ENCODE data around the gene MICAL2. TPM values are rescaled to one million over a fixed set of nuclear protein-coding genes. Genes with fewer than 3 reads are reported as not detected.

The MICAL2 gene
- total RNA-seq, 1 donor from 2014 or later: 20.8 TPM

DNA sequence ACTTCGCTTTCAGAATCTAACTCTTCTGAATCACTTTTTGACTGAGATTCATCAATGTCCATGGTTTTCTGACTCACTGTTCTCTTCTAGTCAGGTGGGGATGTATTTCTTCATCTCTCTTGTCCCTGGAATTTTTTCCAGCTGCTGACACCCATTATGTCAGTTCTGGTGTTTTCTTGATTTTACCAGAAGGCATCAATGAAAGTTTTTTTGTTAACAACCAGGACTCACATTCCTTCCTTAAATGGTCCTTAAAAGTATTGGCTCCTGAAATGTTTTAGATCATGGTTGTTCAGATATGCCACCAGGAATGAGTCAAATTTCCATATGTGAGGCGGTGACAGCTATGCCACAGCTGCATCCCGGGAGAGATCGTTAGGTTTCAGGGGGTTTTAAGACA is 12.9 kb downstream of the MICAL2 start:
- no peak for TF ChIP-seq CTCF (IDR thresholded peaks at IDR 0.05)
- no peaks in the 10 kb centered on the region for H3K27me3 Mint-ChIP-seq (ENCODE audit: unreplicated experiment)
- H3K9me3 Mint-ChIP-seq (ENCODE audit: unreplicated experiment): no peaks in the 10 kb centered on the region
- DNase-seq (ENCODE audit: extremely low spot score, unreplicated experiment): no peak
- H3K27ac Mint-ChIP-seq (ENCODE audit: unreplicated experiment): no peak overlapping the region
- H3K36me3 Mint-ChIP-seq (ENCODE audit: unreplicated experiment): no peaks in the 10 kb centered on the region
- H3K4me1 Mint-ChIP-seq (ENCODE audit: unreplicated experiment): peaks cover 20% of the 10 kb centered on the region
- no peak overlapping the region for H3K4me3 Mint-ChIP-seq (ENCODE audit: unreplicated experiment)

DNA sequence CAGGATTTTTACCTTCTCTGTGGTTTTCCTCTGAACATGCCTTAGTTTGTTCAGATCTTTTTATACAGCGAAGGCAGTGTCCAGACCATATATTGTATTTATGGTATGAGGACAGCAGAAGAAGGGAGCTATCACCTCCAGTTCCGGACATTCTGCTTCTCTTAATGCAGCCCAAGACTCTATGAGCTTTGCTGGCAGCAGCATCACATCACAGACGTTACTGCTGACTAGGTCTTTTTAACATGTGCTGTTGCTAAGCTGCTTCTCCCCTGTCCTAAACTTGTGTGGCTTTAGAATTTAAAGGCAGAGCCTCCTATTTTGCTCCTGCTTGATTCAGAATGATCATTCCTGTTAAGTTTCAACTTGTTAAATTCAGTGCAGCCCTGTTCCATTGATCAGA is 13.4 kb downstream of the MICAL2 start:
- Mint-ChIP-seq H3K4me1 (ENCODE audit: unreplicated experiment) (peaks cover 20% of the 10 kb centered on the region), H3K9me3 (ENCODE audit: unreplicated experiment) (no peaks in the 10 kb centered on the region), H3K27me3 (ENCODE audit: unreplicated experiment) (no peaks in the 10 kb centered on the region), H3K27ac (ENCODE audit: unreplicated experiment) (no peak overlapping the region), H3K4me3 (ENCODE audit: unreplicated experiment) (no peak overlapping the region), H3K36me3 (ENCODE audit: unreplicated experiment) (no peaks in the 10 kb centered on the region)
- TF ChIP-seq CTCF (IDR thresholded peaks at IDR 0.05): no peak
- DNase-seq (ENCODE audit: extremely low spot score, unreplicated experiment): no peak

- TF ChIP-seq CTCF (IDR thresholded peaks at IDR 0.05): no peak
- Mint-ChIP-seq H3K4me3 (ENCODE audit: unreplicated experiment) (no peak overlapping the region), H3K36me3 (ENCODE audit: unreplicated experiment) (no peaks in the 10 kb centered on the region), H3K9me3 (ENCODE audit: unreplicated experiment) (no peaks in the 10 kb centered on the region), H3K27ac (ENCODE audit: unreplicated experiment) (peak overlapping the region; percentile 75), H3K27me3 (ENCODE audit: unreplicated experiment) (no peaks in the 10 kb centered on the region), H3K4me1 (ENCODE audit: unreplicated experiment) (peaks cover 20% of the 10 kb centered on the region)
- DNase-seq (ENCODE audit: extremely low spot score, unreplicated experiment): no peak
These were observed 13.9 kb downstream of the MICAL2 start for GRCh38 chr11:12124306-12124705.

- Mint-ChIP-seq H3K36me3 (ENCODE audit: unreplicated experiment) (no peaks in the 10 kb centered on the region), H3K27ac (ENCODE audit: unreplicated experiment) (no peak overlapping the region), H3K9me3 (ENCODE audit: unreplicated experiment) (no peaks in the 10 kb centered on the region), H3K27me3 (ENCODE audit: unreplicated experiment) (no peaks in the 10 kb centered on the region), H3K4me1 (ENCODE audit: unreplicated experiment) (peaks cover 13% of the 10 kb centered on the region), H3K4me3 (ENCODE audit: unreplicated experiment) (no peak overlapping the region)
- DNase-seq (ENCODE audit: extremely low spot score, unreplicated experiment): no peak
- TF ChIP-seq CTCF (IDR thresholded peaks at IDR 0.05): no peak
These were observed 15.3 kb downstream of the MICAL2 start for GRCh38 chr11:12125609-12126149.

- H3K36me3 Mint-ChIP-seq (ENCODE audit: unreplicated experiment): no peaks in the 10 kb centered on the region
- no peak for DNase-seq (ENCODE audit: extremely low spot score, unreplicated experiment)
- no peak overlapping the region for H3K27ac Mint-ChIP-seq (ENCODE audit: unreplicated experiment)
- peaks cover 13% of the 10 kb centered on the region for H3K4me1 Mint-ChIP-seq (ENCODE audit: unreplicated experiment)
- H3K9me3 Mint-ChIP-seq (ENCODE audit: unreplicated experiment): no peaks in the 10 kb centered on the region
- TF ChIP-seq CTCF (IDR thresholded peaks at IDR 0.05): no peak
- H3K27me3 Mint-ChIP-seq (ENCODE audit: unreplicated experiment): no peaks in the 10 kb centered on the region
- no peak overlapping the region for H3K4me3 Mint-ChIP-seq (ENCODE audit: unreplicated experiment)
These were observed 16.1 kb downstream of the MICAL2 start for GRCh38 chr11:12126344-12127019.

Measured in osteocyte (in vitro differentiated cells).